NCI-H146 treated with DMSO at 0.1 percent for 48 hours (cell line): ENCODE measurements around the gene NDUFA7.
"Not testable (repeated sequence)": the region's sequence is repeated elsewhere in the genome, so short reads cannot be mapped to it uniquely, and the experiment has no call there.

Experiments used
- DNase-seq: peaks from one replicate; lab custom pipeline; 2025; ENCODE audit not compliant: unreplicated experiment; lab: John Stamatoyannopoulos, UW

NDUFA7 gene

GRCh38 chr19:8320564-8321066 is 560 bp downstream of the NDUFA7 start:
- peak; percentile 1 for DNase-seq

- DNase-seq, result no peak
Observed at GRCh38 chr19:8319807-8320520, 1.2 kb downstream of the NDUFA7 start.

- not testable (repeated sequence) for DNase-seq
Observed at GRCh38 chr19:8318835-8319234, 2.3 kb downstream of the NDUFA7 start.

GRCh38 chr19:8316351-8317125 is 4.6 kb downstream of the NDUFA7 start:
- DNase-seq, result no peak

- not testable (repeated sequence) for DNase-seq
Observed at GRCh38 chr19:8314981-8315640, 6.1 kb downstream of the NDUFA7 start.

- no peak for DNase-seq
Observed at GRCh38 chr19:8311461-8312260, 9.5 kb downstream of the NDUFA7 start.

- DNase-seq, result no peak
Observed at GRCh38 chr19:8310342-8311055, 10.7 kb downstream of the NDUFA7 start.

GRCh38 chr19:8308891-8309291 is 12.3 kb downstream of the NDUFA7 start:
- no peak for DNase-seq

- DNase-seq, result peak; percentile 59
Observed at GRCh38 chr19:8307965-8308866, 13.0 kb downstream of the NDUFA7 start, which contains the start of gene CD320. Gene CD320 (minus strand): TSS chr19:8308358. CDS start chr19:8308290, 68 bp downstream.

GRCh38 chr19:8307400-8307964 is 13.7 kb downstream of the NDUFA7 start:
- no peak for DNase-seq

GRCh38 chr19:8306235-8307054 is 14.7 kb downstream of the NDUFA7 start:
- DNase-seq, result no peak

- no peak for DNase-seq
Observed at GRCh38 chr19:8305798-8306197, 15.4 kb downstream of the NDUFA7 start.

GRCh38 chr19:8304841-8305621 is 16.1 kb downstream of the NDUFA7 start:
- DNase-seq, result no peak

- no peak for DNase-seq
Observed at GRCh38 chr19:8302734-8303133, 18.4 kb downstream of the NDUFA7 start.

- no peak for DNase-seq
Observed at GRCh38 chr19:8302357-8302691, 18.9 kb downstream of the NDUFA7 start.

GRCh38 chr19:8291337-8291736 is 29.8 kb downstream of the NDUFA7 start:
- DNase-seq, result not testable (repeated sequence)

- DNase-seq, result not testable (repeated sequence)
Observed at GRCh38 chr19:8276508-8276907, 44.7 kb downstream of the NDUFA7 start.
